Stimulated activated CD8-positive, alpha-beta memory T cell treated with anti-CD3 and anti-CD28 coated beads, Interleukin-12 subunit alpha, Interleukin-12 subunit beta, amount 100 ng/mL, for 24 hours (primary cell): ENCODE measurements around the gene SPATC1L.
"Not testable (repeated sequence)": the region's sequence is repeated elsewhere in the genome, so short reads cannot be mapped to it uniquely, and the experiment has no call there.

Experiments used
- DNase-seq: peaks from one replicate; pipeline ENCODE4 v3.0.0-alpha.2; 2020; ENCODE audit errors: extremely low read depth

SPATC1L gene

GRCh38 chr21:46150491-46151121 is 33.7 kb downstream of the SPATC1L start:
- no peak for DNase-seq

DNA sequence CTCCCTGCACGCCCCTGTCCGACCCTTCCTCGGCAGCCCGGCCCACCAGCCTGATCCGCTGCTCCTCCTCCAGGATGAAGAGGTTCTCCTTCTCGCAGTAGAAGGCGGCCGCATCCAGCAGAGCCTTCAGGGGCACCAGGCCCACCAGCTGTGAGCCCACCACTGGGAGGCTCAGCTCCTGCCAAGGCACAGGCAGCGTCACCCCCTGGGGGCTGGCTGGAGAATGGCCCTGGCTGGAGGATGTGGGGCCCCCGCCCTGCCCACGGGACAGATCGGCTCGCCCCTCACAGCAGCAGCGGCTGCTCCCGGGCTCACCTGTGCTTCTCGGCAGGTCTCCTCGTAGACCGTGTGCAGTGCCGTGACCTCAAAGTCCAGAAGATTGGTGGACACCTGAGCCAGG is 34.2 kb downstream of the SPATC1L start:
- DNase-seq: no peak

- DNase-seq: no peak
Measured at GRCh38 chr21:46149205-46149901, 34.9 kb downstream of the SPATC1L start.

DNA sequence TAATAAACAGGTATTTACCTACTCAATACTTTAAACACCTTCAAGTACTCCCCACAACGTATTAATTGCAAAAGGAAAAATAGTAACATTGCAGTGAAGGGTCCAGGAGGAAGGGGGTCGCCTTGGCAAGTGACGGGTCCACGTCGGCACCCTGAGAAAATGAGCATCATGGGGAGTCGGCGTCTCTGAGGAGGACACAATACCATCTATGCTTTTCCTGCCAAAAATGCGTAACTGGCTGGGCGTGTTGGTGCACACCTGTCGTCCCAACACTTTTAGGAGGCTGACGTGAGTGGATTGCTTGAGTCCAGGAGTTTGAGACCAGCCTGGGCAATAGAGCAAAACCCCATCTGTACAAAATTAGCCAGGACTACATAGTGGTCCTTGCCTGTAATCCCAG is 36.2 kb downstream of the SPATC1L start:
- DNase-seq: no peak

GRCh38 chr21:46147429-46147828 is 36.8 kb downstream of the SPATC1L start:
- peak; percentile 10 for DNase-seq

DNA sequence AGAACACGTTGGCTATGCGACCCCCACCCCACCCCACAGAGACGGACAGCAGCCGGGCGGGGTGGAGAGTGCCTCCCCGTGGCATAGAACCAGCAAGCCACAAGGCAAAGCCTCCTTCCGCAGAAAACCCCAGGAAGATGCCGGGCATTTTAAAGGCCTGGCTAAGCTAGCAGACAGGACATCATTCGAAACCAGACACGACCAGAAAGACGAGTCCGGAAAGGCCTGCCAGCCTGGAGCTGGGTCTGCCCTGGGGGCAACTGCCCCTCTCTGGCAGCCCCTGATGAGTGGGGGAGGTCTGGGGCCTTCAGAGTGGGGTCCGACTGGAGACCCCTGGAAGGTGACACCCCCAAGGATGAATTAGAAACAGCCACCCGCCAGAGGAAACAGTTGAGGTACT is 37.4 kb downstream of the SPATC1L start:
- DNase-seq: no peak

- no peak for DNase-seq
Measured at GRCh38 chr21:46145840-46146691, 38.2 kb downstream of the SPATC1L start.

DNA sequence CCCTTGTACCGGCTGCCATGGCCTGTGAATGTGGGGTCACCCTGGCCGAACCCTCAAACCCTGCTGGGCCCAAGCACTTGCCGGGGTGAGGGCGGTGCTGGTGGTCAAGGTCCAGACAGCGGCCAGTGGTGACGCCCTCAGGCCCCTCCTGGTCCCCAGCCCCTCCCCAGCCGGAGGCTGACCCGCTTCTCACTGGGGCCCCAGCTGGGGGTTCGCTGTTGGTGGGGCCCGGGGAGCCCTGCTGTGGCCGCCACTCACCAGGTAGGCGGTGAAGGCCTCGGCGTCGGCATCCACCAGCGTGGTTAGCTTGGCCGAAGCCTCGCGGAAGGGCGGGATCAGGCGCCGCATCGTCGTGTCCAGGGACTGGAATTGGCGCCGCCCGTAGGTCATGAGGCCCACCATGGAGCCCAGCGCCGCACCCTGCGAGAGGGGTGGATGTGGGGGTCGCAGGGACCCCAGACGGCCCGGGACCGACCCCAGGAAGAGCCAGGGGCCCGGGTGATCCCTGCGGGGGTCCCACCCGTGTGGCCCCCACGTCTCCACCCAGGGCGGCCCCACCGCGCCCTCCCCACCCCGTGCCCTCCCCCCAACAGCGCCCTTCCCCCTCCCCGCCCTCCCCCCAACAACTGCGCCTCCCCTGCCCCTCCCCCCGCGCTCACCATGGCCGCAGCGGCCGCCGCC is 39.0 kb downstream of the SPATC1L start:
- no peak for DNase-seq

- no peak for DNase-seq
Measured at GRCh38 chr21:46144464-46145070, 39.7 kb downstream of the SPATC1L start.

DNA sequence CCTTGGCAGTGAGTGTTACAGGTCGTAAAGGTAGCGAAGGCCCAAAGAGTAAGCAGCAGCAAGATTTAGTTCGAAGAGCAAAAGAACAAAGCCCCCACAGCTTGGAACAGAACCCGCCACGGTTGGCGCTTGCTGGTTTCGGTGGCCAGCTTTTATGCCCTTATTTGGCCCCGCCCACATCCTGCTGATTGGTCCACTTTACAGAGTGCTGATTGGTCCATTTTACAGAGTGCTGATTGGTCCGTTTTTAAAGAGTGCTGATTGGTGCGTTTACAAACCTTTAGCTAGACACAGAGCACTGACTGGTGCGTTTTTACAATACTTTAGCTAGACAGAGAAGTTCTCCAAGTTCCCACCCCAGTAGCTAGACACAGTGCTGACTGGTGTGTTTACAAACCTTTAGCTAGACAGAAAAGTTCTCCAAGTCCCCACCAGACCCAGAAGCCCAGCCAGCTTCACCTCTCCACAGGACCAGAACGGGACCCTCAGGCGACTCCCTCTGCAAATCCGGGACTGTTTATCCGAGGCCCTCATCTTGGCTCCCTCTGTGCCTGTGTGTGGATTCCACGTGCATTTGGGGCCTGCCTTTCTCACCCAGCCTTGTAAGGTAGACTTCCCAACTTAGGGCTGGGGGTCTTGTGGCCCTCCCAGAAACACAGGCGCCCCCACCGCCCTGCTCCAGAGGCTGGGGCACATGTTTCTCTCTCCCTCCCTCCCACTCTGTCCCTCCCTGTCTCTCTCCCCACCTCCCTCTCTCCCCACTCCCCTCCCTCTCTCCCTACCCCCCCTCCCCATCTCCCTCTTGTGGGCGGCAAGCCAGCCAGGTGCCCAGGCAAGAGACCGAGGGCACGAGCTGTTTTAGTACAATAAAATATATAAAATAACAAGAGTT is 41.4 kb downstream of the SPATC1L start:
- DNase-seq: no peak

DNA sequence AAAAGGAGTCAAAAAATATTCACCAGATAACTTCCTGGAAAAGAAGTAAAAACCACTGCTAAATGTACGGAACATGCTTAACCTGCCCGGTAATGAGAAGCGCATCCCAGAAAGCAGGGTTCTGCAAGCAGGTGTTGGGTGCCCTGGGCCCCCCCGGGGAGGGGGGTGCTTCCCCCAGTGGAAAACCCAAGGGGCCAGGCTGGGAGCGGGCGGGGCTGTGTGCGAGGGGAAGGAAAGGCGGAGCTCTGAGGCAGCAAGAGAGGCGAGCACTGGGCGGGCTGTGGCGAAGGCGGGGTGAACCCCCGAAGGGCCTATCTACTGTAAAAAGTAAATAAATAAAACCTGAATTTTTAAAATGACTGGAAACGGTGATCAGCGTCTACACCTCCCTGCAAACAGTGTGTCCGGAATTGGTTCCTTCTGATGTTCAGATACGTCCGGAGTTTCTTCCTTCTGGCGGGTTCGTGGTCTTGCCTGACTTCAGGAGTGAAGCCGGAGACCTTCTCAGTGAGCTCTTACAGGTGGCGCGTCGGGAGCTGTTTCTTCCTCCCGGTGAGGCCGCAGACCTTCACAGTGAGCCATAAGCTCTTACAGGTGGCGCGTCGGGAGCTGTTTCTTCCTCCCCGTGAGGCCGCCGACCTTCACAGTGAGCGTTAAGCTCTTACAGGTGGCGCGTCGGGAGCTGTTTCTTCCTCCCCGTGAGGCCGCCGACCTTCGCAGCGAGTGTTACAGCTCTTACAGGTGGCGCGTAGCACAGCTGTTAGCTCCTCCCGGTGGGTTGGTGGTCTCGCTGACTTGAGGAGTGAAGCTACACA is 42.3 kb downstream of the SPATC1L start:
- no peak for DNase-seq

DNA sequence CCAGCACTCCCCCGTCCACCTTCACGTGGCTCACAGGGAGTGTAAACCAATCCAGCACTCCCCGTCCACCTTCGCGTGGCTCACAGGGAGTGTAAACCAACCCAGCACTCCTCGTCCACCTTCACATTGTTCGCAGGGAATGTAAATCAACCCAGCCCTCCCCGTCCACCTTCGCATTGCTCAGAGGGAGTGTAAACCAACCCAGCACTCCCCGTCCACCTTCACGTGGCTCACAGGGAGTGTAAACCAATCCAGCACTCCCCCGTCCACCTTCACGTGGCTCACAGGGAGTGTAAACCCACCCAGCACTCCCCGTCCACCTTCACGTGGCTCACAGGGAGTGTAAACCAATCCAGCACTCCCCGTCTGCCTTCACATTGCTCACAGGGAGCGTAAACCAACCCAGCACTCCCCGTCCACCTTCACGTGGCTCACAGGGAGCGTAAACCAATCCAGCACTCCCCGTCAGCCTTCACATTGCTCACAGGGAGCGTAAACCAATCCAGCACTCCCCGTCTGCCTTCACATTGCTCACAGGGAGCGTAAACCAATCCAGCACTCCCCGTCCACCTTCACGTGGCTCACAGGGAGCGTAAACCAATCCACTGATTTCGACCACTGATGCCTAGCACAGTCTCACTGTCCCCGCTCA is 43.8 kb downstream of the SPATC1L start:
- DNase-seq: not testable (repeated sequence)

GRCh38 chr21:46139686-46140085 is 44.6 kb downstream of the SPATC1L start:
- no peak for DNase-seq

GRCh38 chr21:46138383-46138970 is 45.8 kb downstream of the SPATC1L start:
- DNase-seq: no peak

DNA sequence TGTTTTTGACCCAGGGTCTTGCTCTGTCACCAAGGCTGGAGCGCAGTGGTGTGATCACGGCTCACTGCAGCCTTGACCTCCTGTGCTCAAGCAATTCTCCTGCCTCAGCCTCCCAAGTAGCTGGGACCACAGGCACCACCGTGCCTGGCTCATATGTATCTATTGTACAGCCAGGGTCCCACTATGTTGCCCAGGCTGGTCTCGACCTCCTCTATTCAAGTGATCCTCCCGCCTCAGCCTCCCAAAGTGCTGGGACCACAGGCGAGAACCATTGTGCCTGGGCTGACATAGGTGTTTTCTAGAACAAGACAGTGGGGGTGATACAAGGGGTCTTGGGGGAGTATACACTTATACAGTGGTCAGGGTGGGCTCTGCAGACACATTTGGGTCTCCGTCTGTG is 46.4 kb downstream of the SPATC1L start:
- DNase-seq: no peak

GRCh38 chr21:46136739-46137349 is 47.4 kb downstream of the SPATC1L start:
- no peak for DNase-seq

GRCh38 chr21:46135782-46136395 is 48.4 kb downstream of the SPATC1L start:
- no peak for DNase-seq
